Hematopoietic multipotent progenitor cell treated with erythropoietin and hydrocortisone succinate and interleukin-3 and kit ligand, for 17 days (in vitro differentiated cells): ENCODE measurements around the gene ECPAS.
"Not testable (repeated sequence)": the region's sequence is repeated elsewhere in the genome, so short reads cannot be mapped to it uniquely, and the experiment has no call there.

Source experiments
- DNase-seq: peaks from one replicate; pipeline ENCODE4 v3.0.0-alpha.2; 2015; ENCODE audit warnings: low spot score

Gene ECPAS

GRCh38 chr9:111349766-111350165 lies 134.4 kb downstream of the ECPAS start:
- DNase-seq: no peak

GRCh38 chr9:111348821-111349271 lies 135.3 kb downstream of the ECPAS start:
- no peak for DNase-seq

GRCh38 chr9:111334318-111334863 lies 149.8 kb downstream of the ECPAS start:
- DNase-seq: not testable (repeated sequence)

GRCh38 chr9:111330124-111330523 lies 154.1 kb downstream of the ECPAS start, which contains the start of gene OR2K2:
TSS of gene OR2K2 (minus strand) at chr9:111330224. CDS start at chr9:111328433, 1,791 bp downstream.
- no peak for DNase-seq

- no peak for DNase-seq
Measured at GRCh38 chr9:111320631-111321030, 163.6 kb downstream of the ECPAS start.

- no peak for DNase-seq
Measured at GRCh38 chr9:111316796-111317195, 167.4 kb downstream of the ECPAS start.
